HEK293 (cell line): ENCODE data around the gene DNAAF5.

Experiments used
- CTCF ChIA-PET: fragments of 350-600 bp; formaldehyde crosslinking; extraction: SDS; loops from one replicate; lab custom pipeline; 2021; ENCODE audit warnings: antibody characterized with exemption; lab: Yijun Ruan, JAX
- POLR2A ChIA-PET: fragments of 300-600 bp; formaldehyde crosslinking; extraction: SDS; loops from one replicate; lab custom pipeline; 2020; ENCODE audit warnings: antibody characterized with exemption, inconsistent platforms; lab: Yijun Ruan, JAX
- H3K27ac ChIP-seq: fragments of 200-500 bp; sonication (Bioruptor generic); 2 replicates; pipeline ENCODE4 v1.5.1; 2014; ENCODE audit warnings: low read depth, low read length, control low read depth, inconsistent platforms; ENCODE audit errors: extremely low read depth
- H3K36me3 ChIP-seq, 2 experiments: fragments of 200-500 bp in 1 of 2; sonication (Bioruptor generic) in 1 of 2; 1 replicate in 1 of 2; 2 replicates in 1 of 2; pipeline ENCODE4 v1.5.1; 2014 to 2017; ENCODE audit warnings: inconsistent platforms in 2 of 2, low read length in 2 of 2; ENCODE audit not compliant: control insufficient read depth in 2 of 2, insufficient read depth in 1 of 2
- H3K4me1 ChIP-seq: fragments of 200-500 bp; sonication (Bioruptor generic); 2 replicates; pipeline ENCODE4 v1.5.1; 2014; ENCODE audit warnings: mild to moderate bottlenecking, low read length, inconsistent platforms; ENCODE audit not compliant: control insufficient read depth, insufficient read depth
- H3K4me3 ChIP-seq: 2 replicates; pipeline ENCODE4 v1.5.1; 2011; ENCODE audit warnings: low read depth, mild to moderate bottlenecking, control low read depth, low read length, moderate library complexity
- H3K9me3 ChIP-seq: fragments of 200-500 bp; sonication (Bioruptor generic); 2 replicates; pipeline ENCODE4 v1.5.1; 2014; ENCODE audit warnings: low read depth, low read length, inconsistent platforms; ENCODE audit not compliant: control insufficient read depth, insufficient read depth
- ELK4 ChIP-seq: IDR thresholded peaks from 2 replicates; pipeline ENCODE4 v1.6.1; 2011; ENCODE audit warnings: mild to moderate bottlenecking, low read depth, low read length, borderline replicate concordance
- KLF1 ChIP-seq: fragments of 450-650 bp; formaldehyde crosslinking; IDR thresholded peaks from 2 replicates; pipeline ENCODE4 v1.5.1; 2016; ENCODE audit warnings: missing biosample characterization, missing genetic modification characterization
- SP3 ChIP-seq: fragments of 450-650 bp; formaldehyde crosslinking; IDR thresholded peaks from 2 replicates; pipeline ENCODE4 v1.5.1; 2016; ENCODE audit warnings: missing biosample characterization, missing genetic modification characterization
- ZBTB17 ChIP-seq: fragments of 450-650 bp; formaldehyde crosslinking; IDR thresholded peaks from 2 replicates; pipeline ENCODE4 v1.5.1; 2016; ENCODE audit warnings: missing biosample characterization, missing genetic modification characterization
- ZNF148 ChIP-seq: fragments of 450-650 bp; formaldehyde crosslinking; IDR thresholded peaks from 2 replicates; pipeline ENCODE4 v1.5.0; 2017; ENCODE audit warnings: missing biosample characterization, missing genetic modification characterization, borderline replicate concordance
- ZNF175 ChIP-seq: fragments of 450-650 bp; formaldehyde crosslinking; IDR thresholded peaks from 2 replicates; pipeline ENCODE4 v1.5.1; 2016; ENCODE audit warnings: missing biosample characterization, missing genetic modification characterization
- ZNF433 ChIP-seq: fragments of 450-650 bp; formaldehyde crosslinking; IDR thresholded peaks from 2 replicates; pipeline ENCODE4 v1.5.1; 2016; ENCODE audit warnings: missing biosample characterization, missing genetic modification characterization, low read depth
- ZNF473 ChIP-seq: fragments of 450-650 bp; formaldehyde crosslinking; IDR thresholded peaks from 2 replicates; pipeline ENCODE4 v1.5.1; 2017; ENCODE audit warnings: missing biosample characterization, missing genetic modification characterization
- ZNF521 ChIP-seq: fragments of 450-650 bp; formaldehyde crosslinking; IDR thresholded peaks from 2 replicates; pipeline ENCODE4 v1.5.1; 2017; ENCODE audit warnings: missing biosample characterization, mild to moderate bottlenecking, missing genetic modification characterization
- ZNF548 ChIP-seq: fragments of 450-650 bp; formaldehyde crosslinking; IDR thresholded peaks from 2 replicates; pipeline ENCODE4 v1.5.1; 2016; ENCODE audit warnings: missing biosample characterization, missing genetic modification characterization
- ZNF560 ChIP-seq: fragments of 450-650 bp; formaldehyde crosslinking; IDR thresholded peaks from 2 replicates; pipeline ENCODE4 v1.5.1; 2017; ENCODE audit warnings: missing biosample characterization, missing genetic modification characterization, borderline replicate concordance
- ZNF670 ChIP-seq: fragments of 450-650 bp; formaldehyde crosslinking; IDR thresholded peaks from 2 replicates; pipeline ENCODE4 v1.5.1; 2016; ENCODE audit warnings: missing biosample characterization, missing genetic modification characterization, low read depth
- TF ChIP-seq, protein P1 (sequence below): fragments of 450-650 bp; formaldehyde crosslinking; IDR thresholded peaks from 2 replicates; pipeline ENCODE4 v1.5.1; 2016; ENCODE audit warnings: missing biosample characterization, missing genetic modification characterization, low read depth
- TF ChIP-seq, protein P2 (sequence below): fragments of 450-650 bp; formaldehyde crosslinking; IDR thresholded peaks from 2 replicates; pipeline ENCODE4 v1.5.1; 2016; ENCODE audit warnings: missing biosample characterization, missing genetic modification characterization
- TF ChIP-seq, protein P3 (sequence below): fragments of 450-650 bp; formaldehyde crosslinking; IDR thresholded peaks from 2 replicates; pipeline ENCODE4 v1.5.1; 2016; ENCODE audit warnings: missing biosample characterization, missing genetic modification characterization, borderline replicate concordance
- TF ChIP-seq, protein P4 (sequence below): fragments of 450-650 bp; formaldehyde crosslinking; IDR thresholded peaks from 2 replicates; pipeline ENCODE4 v1.5.1; 2017; ENCODE audit warnings: missing biosample characterization, missing genetic modification characterization

DNAAF5 gene

DNA sequence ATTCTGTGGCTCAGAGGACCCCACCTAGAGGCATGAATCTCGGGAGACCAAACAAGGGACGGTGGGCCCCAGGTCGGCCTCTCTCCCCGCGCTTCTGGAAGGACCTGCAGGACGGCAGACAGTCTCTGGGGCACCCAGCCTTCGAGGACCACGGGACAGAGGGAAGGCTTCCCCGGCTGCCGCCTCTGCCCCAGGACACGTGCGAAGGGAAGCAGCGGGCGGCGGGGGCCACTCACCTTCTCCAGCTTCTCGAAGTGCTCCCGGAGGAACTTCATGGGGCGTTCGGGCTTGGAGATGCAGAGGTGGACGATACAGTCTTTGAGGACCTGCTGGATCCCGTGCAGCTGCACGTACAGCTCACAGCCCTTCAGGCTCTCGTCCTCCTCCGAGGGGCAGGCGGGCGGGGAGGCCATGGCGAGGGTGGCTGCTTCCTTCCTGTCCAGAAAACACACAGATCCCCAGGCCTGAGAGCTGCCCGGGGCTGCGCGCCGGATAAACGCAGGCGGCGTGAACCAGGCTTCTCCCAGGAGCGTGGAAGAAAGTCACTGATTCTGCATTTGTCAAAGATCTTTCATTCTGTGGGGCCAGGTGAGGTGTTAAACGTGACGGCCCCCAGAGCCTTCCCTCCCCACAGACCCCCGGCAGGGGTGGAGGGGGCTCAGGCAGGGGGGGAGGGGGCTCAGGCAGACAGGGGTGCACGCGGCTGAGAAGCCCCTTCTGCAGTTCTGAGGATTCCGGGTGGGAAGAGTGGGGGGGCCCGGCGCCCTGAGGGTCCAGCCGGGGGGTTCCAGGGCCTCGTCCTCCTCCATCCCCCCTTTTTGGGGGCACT is 15.2 kb upstream of the DNAAF5 start (continued):
- TF ChIP-seq, protein P1, sequence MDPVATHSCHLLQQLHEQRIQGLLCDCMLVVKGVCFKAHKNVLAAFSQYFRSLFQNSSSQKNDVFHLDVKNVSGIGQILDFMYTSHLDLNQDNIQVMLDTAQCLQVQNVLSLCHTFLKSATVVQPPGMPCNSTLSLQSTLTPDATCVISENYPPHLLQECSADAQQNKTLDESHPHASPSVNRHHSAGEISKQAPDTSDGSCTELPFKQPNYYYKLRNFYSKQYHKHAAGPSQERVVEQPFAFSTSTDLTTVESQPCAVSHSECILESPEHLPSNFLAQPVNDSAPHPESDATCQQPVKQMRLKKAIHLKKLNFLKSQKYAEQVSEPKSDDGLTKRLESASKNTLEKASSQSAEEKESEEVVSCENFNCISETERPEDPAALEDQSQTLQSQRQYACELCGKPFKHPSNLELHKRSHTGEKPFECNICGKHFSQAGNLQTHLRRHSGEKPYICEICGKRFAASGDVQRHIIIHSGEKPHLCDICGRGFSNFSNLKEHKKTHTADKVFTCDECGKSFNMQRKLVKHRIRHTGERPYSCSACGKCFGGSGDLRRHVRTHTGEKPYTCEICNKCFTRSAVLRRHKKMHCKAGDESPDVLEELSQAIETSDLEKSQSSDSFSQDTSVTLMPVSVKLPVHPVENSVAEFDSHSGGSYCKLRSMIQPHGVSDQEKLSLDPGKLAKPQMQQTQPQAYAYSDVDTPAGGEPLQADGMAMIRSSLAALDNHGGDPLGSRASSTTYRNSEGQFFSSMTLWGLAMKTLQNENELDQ, result no peak
- TF ChIP-seq, protein P2, sequence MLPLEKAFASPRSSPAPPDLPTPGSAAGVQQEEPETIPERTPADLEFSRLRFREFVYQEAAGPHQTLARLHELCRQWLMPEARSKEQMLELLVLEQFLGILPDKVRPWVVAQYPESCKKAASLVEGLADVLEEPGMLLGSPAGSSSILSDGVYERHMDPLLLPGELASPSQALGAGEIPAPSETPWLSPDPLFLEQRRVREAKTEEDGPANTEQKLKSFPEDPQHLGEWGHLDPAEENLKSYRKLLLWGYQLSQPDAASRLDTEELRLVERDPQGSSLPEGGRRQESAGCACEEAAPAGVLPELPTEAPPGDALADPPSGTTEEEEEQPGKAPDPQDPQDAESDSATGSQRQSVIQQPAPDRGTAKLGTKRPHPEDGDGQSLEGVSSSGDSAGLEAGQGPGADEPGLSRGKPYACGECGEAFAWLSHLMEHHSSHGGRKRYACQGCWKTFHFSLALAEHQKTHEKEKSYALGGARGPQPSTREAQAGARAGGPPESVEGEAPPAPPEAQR (tag by site-specific recombination), result no peak

GRCh38 chr7:711922-712380 is 14.5 kb upstream of the DNAAF5 start:
- ChIA-PET CTCF (no interaction called here), POLR2A (no interaction called here)
- Histone ChIP-seq H3K9me3 (no peaks in the 10 kb centered on the region), H3K4me3 (no peak overlapping the region), H3K27ac (no peak overlapping the region), H3K36me3 (no peaks in the 10 kb centered on the region), H3K4me1 (no peaks in the 10 kb centered on the region)
- TF ChIP-seq ELK4 (no peak), ZNF175 (tag by site-specific recombination) (no peak), ZNF148 (tag by site-specific recombination) (no peak), SP3 (no peak), ZNF560 (tag by site-specific recombination) (no peak), ZNF548 (tag by site-specific recombination) (no peak), KLF1 (no peak), ZNF670 (no peak)

DNA sequence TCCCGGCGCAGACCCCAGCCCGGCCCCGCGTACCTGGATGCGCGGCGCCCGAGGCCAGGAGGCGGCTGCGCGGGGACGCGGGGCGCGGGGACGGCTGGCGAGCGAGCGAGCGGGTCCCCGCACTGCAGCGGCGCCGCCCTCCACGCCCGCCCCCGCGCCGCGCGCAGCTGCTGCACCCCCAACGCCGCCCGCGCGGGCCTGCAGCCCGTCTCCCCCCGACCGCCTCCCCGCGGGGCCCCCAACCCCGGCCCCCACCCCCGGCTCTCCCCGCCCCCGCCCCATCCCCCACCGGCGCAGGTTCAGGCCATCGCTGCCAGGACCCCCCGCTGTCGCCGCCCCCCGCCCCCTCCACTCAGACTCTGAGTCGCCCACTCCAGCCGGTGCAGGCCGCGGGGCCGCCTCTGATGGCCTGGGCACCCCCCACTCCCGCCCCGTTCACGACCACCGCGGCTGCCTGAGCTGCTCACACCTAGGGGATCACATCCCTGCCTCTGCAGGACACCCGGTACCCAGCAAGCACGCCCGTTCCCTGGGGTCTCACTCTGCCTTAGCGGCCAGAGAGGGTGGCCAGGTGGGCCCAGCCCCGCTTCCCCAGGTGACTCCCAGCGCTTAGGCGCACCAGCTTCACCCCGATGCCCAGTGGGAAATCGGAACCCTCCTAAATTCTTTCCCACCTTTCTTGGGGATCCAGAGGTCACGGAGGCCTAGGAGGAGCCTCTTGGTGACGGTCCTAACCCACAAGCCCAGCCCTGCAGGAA is 13.9 kb upstream of the DNAAF5 start:
- ChIA-PET CTCF (no interaction called here), POLR2A (no interaction called here)
- no peaks in the 10 kb centered on the region for H3K9me3 ChIP-seq
- H3K4me1 ChIP-seq, result no peaks in the 10 kb centered on the region
- no peak overlapping the region for H3K4me3 ChIP-seq
- no peaks in the 10 kb centered on the region for H3K36me3 ChIP-seq
- no peak overlapping the region for H3K27ac ChIP-seq
- TF ChIP-seq ZNF473 (tag by site-specific recombination) (no peak), ZBTB17 (tag by site-specific recombination) (no peak), ZNF521 (no peak), ZNF433 (tag by site-specific recombination) (no peak)
- TF ChIP-seq, protein P3, sequence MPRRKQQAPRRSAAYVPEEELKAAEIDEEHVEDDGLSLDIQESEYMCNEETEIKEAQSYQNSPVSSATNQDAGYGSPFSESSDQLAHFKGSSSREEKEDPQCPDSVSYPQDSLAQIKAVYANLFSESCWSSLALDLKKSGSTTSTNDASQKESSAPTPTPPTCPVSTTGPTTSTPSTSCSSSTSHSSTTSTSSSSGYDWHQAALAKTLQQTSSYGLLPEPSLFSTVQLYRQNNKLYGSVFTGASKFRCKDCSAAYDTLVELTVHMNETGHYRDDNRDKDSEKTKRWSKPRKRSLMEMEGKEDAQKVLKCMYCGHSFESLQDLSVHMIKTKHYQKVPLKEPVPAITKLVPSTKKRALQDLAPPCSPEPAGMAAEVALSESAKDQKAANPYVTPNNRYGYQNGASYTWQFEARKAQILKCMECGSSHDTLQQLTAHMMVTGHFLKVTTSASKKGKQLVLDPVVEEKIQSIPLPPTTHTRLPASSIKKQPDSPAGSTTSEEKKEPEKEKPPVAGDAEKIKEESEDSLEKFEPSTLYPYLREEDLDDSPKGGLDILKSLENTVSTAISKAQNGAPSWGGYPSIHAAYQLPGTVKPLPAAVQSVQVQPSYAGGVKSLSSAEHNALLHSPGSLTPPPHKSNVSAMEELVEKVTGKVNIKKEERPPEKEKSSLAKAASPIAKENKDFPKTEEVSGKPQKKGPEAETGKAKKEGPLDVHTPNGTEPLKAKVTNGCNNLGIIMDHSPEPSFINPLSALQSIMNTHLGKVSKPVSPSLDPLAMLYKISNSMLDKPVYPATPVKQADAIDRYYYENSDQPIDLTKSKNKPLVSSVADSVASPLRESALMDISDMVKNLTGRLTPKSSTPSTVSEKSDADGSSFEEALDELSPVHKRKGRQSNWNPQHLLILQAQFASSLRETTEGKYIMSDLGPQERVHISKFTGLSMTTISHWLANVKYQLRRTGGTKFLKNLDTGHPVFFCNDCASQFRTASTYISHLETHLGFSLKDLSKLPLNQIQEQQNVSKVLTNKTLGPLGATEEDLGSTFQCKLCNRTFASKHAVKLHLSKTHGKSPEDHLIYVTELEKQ (tag by site-specific recombination), result no peak
- TF ChIP-seq, protein P4, sequence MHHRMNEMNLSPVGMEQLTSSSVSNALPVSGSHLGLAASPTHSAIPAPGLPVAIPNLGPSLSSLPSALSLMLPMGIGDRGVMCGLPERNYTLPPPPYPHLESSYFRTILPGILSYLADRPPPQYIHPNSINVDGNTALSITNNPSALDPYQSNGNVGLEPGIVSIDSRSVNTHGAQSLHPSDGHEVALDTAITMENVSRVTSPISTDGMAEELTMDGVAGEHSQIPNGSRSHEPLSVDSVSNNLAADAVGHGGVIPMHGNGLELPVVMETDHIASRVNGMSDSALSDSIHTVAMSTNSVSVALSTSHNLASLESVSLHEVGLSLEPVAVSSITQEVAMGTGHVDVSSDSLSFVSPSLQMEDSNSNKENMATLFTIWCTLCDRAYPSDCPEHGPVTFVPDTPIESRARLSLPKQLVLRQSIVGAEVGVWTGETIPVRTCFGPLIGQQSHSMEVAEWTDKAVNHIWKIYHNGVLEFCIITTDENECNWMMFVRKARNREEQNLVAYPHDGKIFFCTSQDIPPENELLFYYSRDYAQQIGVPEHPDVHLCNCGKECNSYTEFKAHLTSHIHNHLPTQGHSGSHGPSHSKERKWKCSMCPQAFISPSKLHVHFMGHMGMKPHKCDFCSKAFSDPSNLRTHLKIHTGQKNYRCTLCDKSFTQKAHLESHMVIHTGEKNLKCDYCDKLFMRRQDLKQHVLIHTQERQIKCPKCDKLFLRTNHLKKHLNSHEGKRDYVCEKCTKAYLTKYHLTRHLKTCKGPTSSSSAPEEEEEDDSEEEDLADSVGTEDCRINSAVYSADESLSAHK (tag by site-specific recombination), result no peak
